Medulla oblongata (tissue), 1 donor: Measurements from ENCODE around the gene PLXNA4.

Experiments used
- DNase-seq: peaks from one replicate; pipeline ENCODE4 v3.0.0-alpha.2; 2015; ENCODE audit errors: extremely low spot score

PLXNA4 gene

GRCh38 chr7:132564849-132565248 is 11.4 kb downstream of the PLXNA4 start:
- DNase-seq = no peak

DNA sequence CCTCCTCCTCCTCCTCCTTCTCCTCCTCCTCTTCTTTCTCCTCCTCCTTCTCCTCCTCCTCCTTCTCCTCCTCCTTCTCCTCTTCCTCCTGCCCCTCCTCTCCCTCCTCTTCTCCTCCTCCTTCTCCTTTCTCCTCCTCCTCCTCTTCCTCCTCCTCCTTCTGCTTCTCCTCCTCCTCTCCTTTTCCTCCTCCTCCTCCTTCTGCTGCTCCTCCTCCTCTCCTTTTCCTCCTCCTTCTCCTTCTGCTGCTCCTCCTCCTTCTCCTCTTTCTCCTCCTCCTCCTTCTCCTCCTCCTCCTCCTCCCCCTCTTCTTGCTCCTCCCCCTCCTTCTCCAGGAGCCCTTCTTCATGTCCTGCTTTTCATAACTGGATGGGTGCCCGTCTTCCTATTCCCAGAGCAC is 12.2 kb downstream of the PLXNA4 start:
- no peak for DNase-seq

GRCh38 chr7:132562690-132563089 is 13.6 kb downstream of the PLXNA4 start:
- DNase-seq = no peak

- DNase-seq = no peak
These were observed 14.5 kb downstream of the PLXNA4 start for GRCh38 chr7:132561763-132562162.

- DNase-seq = no peak
These were observed 15.3 kb downstream of the PLXNA4 start for GRCh38 chr7:132560825-132561529.

DNA sequence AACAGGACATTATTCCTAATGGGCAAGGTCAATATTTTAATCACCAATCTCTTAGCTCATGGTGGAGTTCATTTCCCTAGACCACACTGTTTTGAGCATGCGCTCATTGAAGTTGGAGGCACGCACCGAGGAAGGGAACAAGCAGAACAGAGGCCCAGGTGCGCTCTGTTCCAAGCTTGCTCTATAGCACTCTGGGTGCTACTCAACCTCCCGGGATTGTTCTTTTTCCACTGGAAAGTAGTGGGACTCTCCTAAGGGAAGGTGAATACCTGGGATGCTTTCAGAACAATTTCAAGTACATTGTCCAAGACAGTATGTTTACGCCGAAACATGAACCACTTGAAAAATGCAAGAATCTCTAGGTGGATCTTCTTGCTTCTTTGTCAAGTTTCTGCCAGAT is 16.2 kb downstream of the PLXNA4 start:
- DNase-seq = no peak

- DNase-seq = no peak
These were observed 17.5 kb downstream of the PLXNA4 start for GRCh38 chr7:132558815-132559214.

GRCh38 chr7:132557489-132558044 is 18.7 kb downstream of the PLXNA4 start:
- no peak for DNase-seq

DNA sequence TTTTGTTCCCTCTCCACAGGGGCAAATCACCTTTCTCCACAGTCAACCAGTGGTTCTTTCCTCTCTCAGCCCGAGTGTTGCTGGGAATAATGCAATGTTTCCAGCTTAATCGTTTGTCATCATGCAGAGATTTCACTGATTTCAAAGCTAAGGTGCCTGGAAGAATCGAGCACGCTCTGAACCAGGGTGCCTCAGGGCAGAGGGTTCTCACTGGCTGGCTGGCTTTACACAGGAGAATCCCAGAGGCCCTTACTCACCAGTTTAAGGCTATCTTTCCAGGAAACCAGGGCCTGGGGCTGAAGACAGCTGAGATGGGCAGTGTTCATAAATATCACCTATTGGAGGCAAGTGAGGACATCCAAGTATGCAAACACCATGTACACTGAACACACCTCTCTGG is 21.8 kb downstream of the PLXNA4 start:
- DNase-seq = no peak

DNA sequence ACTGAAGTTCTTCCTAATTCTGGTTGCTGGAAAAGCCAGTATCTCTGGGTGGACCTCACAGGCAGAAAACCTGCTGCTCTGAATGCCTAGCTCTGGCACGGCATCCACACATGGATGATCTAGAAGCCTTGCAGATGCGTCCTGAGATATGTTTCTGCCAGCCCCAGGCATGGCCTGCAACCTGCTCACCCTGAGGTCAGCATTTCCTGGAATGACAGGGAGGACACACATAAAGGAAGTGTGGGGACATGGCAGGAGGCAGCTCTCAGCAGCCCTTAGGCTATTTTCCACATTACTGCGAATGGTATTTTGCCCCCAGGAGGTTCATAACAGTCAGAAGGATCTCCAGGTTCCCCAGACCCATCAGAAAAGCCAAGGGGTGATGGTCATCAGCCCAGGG is 23.2 kb downstream of the PLXNA4 start:
- DNase-seq = no peak

DNA sequence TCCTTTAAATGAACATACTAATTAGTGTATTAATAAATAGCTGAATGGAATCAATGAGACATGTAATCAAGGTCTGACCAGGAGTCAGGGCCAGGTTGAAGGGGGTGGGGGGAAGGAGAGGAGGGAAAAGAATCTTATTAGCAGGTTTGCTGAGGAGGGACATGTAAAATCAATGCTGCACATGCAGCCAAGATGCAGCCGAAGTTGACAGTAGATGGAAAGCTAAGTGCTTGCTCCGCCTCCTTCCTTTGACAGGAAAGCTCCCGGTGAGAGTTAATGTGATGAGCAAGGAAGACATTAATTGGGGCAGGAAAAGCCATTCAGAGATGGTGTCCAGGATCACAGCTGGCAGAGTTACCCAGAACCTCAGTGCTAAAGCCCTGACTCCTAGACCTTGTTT is 24.4 kb downstream of the PLXNA4 start:
- no peak for DNase-seq

DNA sequence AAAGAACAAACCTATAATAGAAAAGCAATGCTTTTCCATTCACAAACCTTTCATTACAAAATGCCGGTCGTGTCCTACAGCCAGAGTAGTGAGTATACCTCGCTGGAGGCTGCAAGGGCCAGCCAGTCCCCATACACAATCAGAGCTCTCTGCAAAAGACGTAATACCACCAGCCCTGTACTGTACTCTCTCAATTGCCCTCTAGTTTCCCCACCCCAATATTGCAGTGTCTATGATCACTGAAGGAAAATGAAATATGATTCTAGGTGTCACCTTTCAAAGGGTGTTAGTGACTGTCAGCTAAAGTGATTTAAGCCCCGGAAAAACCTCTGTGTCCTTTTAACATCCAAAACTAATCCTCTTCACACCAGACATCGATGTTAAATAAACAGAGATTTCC is 24.8 kb downstream of the PLXNA4 start:
- no peak for DNase-seq

GRCh38 chr7:132548489-132549078 is 27.7 kb downstream of the PLXNA4 start:
- DNase-seq = no peak

DNA sequence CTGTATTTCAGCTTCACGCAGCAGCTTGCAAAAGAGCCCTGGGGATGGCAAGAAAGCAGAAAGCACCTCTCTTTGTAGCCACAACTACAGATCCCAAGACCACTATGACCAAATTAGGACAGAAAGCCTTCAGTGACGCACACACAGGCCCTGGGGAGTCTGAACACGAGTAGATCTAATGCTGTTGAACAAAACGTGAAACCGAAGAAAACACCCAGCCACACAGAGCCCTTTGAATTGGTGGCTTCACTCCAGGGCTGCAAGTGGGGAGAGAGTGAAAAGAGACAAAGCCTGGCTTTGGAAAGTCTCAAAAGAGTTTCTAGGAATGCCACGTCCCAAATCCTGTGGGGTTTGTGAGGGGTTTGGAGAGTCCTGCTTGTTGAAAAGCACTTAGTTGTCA is 28.4 kb downstream of the PLXNA4 start:
- DNase-seq = peak; percentile 55

DNA sequence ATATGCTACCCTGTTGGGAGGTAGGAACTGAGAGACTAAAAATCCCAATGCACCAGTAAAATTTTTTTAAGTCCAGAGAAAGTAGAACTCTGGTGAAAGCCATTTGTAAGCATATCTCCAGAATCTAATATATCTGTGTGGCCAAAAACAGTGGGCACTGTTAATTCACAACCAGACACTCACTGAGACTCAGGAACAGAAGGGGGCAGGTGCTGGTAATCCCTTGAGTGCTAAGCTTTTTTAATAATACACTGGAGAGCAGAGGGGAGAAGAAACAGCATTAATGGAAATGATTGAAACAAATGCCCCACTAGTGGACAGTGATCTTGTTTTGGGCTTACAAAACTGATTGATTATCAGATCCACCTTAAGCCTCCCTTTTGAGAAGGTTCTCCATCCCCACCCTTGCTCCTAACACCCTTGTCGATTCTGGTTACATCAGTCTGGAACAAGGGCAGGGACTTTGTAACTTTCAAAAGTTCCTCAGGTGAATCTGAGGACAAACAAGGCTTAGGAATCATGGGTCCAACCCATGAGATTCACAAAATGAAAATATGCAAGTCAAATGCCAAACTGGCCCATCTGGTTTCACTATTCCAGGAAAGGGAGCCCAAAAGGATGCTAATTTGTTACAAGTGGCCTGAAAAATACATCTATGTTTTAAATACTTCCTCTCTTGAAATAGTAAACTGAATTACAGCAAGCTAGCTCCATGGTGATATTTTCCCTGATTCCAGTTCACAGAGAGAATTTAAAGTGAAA is 29.7 kb downstream of the PLXNA4 start:
- DNase-seq = no peak

- DNase-seq = no peak
These were observed 30.5 kb downstream of the PLXNA4 start for GRCh38 chr7:132545756-132546155.

DNA sequence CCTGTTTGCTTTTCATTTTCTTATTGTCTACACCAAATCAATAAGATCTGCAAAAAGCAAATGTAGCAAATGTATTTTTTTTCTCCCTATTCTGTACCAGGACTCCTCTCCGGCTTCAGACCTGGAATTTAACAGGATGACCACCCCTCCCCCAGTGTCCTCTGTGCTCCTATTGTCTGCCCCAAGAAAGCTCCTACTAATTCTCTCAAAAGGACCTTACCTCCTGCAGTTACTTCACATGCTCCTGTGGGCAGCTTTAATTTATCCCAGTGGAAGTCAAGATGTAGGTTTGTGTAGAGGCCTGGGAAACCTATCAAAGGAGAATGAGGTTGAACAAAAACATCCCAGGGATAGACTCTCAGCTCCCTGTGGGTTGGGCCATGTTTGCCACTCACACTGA is 31.3 kb downstream of the PLXNA4 start:
- no peak for DNase-seq

DNA sequence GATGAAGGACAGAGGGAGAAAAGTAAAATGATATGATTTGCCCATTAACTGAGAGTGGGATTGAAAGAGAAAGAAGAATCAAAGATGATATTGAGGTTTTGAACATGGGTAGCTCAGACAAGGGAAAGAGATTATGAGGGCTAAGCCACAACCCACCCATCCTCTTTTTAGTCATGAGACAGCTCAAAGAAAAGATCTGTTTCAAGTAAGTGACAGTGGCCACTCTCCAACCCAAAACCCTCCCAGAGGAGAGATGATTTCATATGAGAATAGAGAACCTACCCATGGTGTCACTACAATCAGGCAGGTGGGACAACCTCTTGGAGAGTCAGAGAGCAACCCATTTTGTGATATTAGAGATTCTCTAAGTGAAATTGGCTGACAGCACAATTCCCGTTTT is 32.2 kb downstream of the PLXNA4 start:
- no peak for DNase-seq

DNA sequence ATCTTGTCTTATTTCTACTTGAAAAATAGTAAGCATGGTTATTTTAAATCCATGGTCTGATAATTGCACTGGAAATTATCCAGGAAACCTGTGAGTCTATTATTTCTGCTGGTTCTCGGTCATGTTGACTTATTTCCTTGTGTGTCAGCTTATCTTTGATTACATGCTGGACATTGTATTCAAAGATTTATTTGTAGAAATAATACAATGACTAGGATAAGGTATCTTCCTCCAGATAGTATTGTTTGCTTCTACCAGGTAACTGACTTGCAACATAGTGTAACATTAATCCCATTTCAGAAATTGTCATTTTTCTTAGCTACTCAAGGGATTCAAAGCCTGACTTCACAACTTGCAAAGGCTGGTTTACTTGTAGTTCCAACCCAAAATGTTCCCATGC is 33.4 kb downstream of the PLXNA4 start:
- no peak for DNase-seq

GRCh38 chr7:132541656-132542055 is 34.6 kb downstream of the PLXNA4 start:
- DNase-seq = no peak

GRCh38 chr7:132537456-132538145 is 38.7 kb downstream of the PLXNA4 start:
- DNase-seq = peak; percentile 55
